HG03064 (cell line): ENCODE results near the gene BHLHE40.
"Not testable (repeated sequence)": the region's sequence is repeated elsewhere in the genome, so short reads cannot be mapped to it uniquely, and the experiment has no call there.

ENCODE experiments used
- ATAC-seq: cut with Tn5 transposase; IDR thresholded peaks from one replicate; pipeline ENCODE4 v1.9.1; 2021; ENCODE audit warnings: low read depth; ENCODE audit not compliant: unreplicated experiment

The BHLHE40 gene

DNA sequence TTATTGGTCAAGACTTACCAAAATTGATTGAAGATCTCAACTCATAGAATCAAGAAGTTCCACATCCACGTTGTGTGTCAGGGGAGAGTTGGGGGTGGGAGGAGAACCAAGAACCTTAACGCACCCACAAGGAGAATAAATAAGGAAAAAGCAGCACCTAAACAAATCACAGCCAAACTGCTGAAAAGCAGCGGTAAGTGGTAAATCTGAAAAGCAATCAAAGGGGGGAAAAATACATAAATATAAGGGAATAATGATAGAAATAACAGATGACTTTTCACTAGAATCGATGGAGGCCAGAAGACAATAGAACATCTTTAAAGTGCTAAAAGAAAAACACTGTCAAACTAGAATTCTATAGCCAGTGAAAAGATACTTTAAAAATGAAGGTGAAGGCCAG is 20.1 kb upstream of the BHLHE40 start:
- no peak for ATAC-seq

DNA sequence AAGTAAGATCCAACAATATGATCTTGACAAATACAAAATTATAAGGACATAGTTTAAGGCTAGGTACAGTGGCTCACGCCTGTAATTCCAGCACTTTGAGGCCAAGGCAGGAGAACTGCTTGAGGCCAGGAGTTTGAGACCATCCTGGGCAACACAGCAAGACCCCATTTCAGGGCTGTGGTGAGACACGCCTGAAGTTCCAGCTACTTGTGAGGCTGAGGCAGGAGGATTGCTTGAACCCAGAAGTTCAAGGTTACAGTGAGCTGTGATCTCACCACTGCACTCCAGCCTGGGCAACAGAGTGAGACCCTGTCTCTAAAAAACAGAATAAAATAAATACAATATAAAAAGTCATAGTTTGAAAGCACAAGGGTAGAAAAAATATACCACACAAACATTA is 17.4 kb upstream of the BHLHE40 start:
- ATAC-seq, result not testable (repeated sequence)

DNA sequence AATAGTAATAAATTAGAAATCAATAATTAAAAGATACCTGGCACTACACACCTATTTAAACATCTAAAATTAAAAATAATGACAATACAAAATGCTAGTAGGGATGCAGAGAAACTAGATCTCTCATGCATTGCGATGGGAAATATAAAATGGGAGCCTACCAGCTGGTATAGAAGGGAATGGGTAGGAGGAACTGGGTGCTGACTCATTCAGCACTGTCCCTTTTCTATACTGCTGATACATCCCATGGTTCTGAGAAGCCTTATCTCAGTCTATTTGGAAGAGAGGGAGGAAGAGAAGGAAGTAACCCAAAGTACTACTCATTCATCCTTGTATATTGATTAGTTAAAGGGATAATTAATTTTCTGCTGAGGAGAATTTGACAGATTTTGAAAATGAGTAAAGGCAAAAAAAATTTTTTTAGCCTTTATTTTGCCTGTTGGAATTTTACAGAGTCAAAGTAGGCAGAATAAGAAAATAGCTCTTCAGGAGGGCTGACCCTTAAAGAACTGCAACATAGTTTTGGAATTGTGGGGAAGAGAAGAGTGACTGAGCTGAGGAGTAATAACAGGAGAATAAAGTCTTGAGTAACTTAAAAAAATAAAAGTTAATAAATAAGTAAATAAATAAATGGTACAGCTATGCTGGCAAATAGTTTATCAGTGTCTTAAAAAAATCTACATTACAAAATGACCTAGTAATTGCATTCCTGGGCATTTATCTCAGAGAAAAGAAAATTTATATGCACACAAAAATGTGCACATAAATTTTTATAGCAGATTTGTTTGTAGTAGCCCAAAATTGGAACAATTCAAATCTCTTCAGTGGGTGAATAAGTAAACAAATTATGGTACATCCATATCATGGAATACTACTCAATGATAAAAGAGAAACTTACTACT is 15.3 kb upstream of the BHLHE40 start:
- ATAC-seq, result no peak

DNA sequence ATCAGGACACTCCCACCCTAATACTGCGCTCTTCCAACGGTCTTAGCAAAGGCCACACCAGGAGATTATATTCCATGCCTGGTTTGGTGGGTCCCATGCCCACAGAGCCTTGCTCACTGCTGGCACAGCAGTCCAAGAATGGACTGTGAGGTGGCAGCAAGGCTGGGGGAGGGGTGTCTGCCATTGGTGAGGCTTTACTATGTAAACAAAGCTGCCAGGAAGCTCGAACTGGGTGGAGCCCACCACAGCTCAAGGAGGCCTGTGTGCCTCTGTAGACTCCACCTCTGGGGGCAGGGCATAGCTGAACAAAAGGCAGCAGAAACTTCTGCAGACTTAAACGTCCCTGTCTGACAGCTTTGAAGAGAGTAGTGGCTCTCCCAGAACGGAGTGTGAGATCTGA is 13.2 kb upstream of the BHLHE40 start:
- ATAC-seq, result not testable (repeated sequence)

DNA sequence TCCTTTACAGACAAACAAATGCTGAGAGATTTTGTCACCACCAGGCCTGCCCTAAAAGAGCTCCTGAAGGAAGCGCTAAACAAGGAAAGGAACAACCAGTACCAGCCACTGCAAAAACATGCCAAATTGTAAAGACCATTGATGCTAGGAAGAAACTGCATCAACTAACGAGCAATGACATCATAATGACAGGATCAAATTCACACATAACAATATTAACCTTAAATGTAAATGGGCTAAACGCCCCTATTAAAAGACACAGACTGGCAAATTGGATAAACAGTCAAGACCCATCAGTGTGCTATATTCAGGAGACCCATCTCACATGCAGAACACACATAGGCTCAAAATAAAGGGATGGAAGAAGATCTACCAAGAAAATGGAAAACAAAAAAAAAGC is 11.6 kb upstream of the BHLHE40 start:
- not testable (repeated sequence) for ATAC-seq

DNA sequence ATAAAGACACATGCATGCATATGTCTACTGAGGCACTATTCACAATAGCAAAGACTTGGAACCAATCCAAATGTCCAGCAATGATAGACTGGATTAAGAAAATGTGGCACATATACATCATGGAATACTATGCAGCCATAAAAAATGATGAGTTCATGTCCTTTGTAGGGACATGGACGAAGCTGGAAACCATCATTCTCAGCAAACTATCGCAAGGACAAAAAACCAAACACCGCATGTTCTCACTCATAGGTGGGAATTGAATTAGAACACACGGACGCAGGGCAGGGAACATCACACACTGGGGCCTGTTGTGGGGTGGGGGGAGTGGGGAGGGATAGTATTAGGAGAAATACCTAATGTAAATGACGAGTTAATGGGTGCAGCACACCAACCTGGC is 7.8 kb upstream of the BHLHE40 start:
- not testable (repeated sequence) for ATAC-seq

DNA sequence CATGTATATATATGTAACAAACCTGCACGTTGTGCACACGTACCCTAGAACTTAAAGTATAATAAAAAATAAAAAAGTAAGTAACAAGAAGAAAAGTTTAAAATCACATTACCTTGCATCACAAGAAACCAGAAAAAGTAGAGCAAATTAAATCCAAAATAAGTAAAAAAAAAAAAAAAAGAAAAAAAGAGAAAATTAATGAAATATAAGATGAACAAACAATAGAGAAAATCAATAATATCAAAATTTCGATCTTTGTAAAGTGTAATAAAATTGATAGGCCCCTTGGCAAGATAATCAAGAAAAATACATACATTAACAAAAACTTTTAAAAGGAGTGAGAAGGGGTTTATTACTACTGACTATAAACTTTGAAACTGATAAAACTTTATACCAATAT is 7.4 kb upstream of the BHLHE40 start:
- ATAC-seq, result no peak

DNA sequence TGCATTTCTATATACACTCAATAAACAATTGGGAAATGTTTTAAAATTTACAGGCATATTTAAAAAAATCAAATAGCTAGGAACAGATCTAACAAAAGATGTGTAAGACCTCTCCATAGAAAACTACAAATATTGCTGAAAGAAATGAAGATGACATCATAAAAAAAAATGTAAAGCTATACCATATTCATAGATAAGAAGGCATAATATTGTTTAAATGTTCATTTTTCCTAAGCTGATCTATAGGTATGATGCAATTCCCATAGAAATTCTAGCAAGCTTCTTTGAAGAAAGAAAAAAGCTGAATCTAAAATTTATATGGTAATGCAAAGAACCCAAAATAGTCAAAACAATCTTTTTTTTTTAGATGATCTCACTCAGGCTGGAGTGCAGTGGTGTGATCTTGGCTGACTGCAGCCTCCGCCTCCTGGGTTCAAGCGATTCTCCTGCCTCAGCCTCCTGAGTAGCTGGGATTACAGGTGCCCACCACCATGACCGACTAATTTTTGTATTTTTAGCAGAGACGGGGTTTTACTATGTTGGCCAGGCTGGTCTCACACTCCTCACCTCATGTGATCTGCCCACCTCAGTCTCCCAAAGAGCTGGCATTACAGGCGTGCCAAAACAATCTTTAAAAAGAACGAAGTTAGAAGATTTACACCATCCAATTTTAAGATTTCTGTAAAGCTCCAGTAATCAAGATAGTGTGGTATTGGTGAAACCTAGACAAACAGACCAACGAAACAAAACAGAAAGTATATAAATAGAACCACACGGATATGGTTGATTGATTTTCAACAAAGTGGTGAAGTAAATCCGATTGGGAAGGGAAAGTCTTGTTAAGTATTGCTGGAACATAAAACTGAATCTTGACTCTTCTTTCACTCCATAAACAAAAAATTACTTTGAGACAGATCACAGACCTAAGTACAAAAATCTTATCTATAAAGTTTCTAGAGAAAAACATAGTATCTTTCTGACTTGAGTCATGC is 6.3 kb upstream of the BHLHE40 start:
- ATAC-seq, result peak; percentile 31

DNA sequence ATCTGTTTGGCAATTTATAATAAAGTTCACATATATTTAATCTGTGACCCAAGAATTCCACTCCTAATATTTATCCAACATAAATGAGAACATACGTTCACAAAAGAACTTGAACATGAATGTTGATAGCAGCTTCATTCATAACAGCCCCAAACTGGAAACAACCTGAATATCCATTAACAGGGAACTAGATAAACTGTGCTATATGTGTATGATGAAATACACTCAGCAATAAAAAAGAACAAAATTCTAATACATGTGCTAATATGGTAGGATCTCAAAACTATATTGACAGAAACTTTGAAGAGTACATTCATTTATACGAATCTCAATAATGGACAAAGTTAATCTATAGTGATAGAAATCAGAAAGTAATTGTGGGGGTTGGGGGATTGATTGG is 5.1 kb upstream of the BHLHE40 start:
- ATAC-seq, result no peak

DNA sequence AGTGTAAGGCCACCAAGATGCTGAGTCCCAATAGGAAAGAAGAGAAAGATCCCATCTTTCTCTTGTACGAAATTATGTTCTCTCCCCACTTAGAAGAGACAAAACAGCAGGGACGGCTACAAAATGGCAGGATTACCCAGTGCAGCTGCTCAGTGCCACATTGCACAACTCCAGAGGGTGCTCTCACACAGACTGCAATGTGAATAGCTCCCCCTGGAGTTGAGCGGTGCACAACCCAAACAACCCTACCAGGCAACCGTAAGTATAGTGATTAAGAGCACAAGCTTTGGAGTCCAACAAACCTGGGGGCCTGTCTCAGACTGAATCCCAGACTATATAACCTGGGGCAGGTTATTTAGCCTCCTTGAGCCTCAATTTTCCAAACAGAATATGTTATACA is 3.1 kb upstream of the BHLHE40 start:
- no peak for ATAC-seq

DNA sequence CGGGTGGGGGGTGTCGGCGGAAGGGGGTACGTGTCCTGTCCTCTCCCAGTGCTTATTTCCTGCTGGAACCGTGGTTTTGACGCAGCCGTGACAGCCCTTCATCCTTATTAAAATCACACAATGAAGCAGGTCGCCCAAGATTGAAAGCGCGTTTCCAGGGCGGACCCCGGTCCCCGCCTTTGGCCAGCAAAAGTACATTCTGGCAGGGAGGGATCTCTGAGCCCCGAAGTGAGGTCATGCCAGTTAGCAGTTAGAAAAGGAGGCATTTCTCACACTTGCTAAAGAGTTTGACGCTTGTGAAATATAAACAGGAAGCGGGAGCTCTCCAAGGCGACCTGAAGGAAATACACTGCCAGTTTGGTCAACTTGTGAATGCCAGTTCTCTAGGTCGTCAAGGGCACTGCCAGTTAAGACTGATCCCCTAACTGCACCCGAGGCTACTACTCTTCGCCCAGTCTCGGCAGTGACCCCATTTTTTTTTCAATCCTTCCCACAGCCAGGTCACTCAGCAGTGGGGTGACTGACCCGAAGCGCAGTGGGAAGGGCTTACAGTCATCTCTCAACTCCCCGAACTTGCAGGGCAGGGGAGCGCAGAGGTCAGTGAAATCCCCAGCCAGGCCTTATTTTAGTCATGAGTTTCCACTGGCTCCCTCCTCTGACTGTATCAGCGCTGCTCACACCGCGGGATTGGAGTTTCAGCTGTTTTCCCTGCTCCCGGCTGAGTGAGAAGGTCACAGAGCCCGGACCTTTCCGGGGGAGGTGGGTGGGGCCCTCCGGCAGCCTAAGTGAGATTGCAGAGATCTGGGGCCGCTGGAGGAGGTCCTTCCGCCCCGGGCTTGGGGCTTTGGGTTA is 2.0 kb upstream of the BHLHE40 start:
- ATAC-seq, result peak; percentile 35

DNA sequence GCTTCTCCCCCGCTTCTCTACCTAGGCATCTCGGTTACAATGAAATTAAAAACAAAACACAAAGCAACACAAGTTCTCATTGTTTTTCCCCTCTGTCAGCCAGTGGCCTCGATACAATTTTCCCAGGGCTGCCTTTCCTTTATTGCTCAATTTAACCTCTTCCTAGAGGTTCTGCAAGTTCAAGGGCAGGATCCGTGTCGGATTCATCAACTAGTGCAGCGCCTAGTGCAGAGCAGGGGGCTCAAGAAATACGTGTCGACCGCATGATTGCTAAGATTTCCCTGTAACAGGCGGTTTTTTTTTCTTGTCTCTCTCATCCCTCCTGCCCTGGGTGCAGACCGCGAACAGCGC is 1.4 kb upstream of the BHLHE40 start:
- ATAC-seq, result no peak

DNA sequence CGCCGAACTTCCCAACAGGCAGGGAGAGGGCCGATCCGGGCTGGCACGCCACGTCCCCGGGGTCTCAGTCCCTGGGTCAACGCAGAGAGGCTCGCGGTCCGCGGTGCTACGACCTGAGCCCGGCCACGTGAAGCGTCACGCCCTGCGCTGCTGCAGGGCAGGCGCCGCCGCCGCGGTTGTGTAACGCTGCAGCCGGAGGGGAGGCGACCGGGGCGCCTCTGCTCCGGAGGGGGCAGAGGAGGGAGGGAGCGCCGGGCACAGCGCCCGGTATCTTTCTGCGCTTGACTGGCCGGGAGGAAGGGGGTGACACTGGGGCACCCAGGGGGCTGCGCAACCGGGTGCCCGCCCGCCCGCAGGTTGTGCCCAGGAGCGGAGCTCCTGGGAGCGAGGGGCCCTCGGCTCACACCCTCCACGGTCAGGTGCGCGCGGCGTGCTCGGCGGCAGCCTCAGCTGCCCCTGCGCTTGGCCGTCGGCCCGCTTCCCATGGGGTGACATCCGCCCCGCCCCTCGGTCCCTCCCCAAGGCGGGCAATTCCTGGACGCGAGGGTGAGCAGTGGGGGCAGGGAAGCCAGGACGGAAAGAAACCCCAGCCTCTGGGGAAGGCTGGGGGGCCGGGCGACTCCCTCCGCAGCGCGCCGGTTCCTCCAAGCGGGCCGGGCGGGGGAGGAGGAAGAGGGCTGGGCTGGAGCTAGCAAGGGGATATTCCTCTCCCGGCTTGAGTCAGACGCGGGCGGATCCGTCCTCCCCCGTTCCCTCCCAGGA is 852 bp upstream of the BHLHE40 start:
- ATAC-seq, result peak; percentile 37

DNA sequence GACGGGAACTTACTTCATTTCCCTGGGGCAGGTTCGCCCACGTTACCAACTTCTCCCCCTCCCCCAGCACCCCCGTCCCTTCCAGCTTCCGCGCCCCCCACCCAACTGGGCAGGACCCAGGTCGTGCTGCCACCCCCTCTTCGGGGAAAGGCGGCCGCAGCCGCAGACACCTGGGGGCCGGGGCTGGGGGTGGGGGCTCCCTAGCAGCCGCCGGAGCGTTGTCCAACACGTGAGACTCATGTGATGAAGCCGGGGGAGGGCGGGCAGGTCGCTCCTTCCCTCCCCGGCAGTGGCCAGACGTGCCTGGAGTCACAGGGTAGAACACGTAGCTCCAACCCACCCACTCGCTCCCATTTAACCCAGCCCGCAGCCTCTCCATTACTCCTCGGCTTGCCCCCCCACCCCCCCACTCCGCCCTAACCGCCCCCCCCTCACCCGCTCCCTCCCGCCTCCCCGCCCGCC is 240 bp upstream of the BHLHE40 start:
- peak; percentile 35 for ATAC-seq

DNA sequence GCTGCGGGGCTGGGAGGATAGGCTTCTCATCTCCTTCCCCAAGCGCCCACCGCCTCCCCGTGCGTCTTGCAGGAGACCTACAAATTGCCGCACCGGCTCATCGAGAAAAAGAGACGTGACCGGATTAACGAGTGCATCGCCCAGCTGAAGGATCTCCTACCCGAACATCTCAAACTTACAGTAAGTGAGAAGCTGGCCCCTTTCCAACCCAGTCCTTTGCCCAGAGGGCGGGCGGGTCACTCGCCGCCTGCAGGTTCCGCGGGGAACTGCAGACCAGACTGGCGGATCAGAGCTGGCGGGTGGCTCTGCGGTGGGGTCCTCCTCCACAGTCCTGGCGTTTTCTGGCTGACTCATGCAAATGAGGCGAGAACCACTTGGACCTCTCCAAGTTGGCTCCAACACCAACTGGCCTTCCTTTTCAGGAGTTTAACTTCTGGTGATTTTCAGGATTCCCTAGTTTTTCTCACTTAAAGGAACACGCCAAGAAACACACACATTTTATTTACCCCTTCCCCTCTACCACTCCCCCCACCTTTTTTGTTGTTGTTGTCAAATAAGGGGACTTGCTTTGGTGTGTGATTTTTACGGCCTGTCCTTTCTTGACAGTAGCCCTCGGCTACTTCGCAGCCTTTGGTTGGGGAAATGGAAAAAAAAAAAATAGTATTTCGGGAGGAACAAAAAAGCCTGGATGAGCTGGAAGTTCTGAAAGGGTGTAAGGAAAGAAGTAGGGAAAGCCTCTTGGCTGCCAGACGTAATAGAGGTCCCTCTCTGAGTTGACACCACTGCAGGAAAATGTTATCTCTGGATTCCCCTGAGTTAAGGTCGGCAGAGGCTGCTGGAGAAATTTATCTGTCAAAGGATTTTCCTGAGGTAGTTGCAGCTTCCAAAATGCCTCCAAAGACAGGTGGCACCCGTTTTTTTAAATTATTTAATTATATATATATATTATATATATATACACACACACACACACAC is 1.3 kb downstream of the BHLHE40 start:
- ATAC-seq, result peak; percentile 14

DNA sequence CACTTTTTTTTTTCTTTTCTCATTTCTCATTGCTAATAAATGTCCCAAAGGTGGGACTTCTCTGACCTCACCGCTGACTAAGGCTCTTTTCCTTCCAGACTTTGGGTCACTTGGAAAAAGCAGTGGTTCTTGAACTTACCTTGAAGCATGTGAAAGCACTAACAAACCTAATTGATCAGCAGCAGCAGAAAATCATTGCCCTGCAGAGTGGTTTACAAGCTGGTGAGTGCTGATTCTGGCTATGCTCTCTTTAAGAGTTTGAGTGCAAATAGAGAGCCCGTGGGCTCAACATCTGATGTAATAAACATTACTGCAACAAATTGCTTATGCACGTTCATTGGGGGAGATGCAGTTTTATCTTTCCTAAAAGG is 2.0 kb downstream of the BHLHE40 start:
- no peak for ATAC-seq

DNA sequence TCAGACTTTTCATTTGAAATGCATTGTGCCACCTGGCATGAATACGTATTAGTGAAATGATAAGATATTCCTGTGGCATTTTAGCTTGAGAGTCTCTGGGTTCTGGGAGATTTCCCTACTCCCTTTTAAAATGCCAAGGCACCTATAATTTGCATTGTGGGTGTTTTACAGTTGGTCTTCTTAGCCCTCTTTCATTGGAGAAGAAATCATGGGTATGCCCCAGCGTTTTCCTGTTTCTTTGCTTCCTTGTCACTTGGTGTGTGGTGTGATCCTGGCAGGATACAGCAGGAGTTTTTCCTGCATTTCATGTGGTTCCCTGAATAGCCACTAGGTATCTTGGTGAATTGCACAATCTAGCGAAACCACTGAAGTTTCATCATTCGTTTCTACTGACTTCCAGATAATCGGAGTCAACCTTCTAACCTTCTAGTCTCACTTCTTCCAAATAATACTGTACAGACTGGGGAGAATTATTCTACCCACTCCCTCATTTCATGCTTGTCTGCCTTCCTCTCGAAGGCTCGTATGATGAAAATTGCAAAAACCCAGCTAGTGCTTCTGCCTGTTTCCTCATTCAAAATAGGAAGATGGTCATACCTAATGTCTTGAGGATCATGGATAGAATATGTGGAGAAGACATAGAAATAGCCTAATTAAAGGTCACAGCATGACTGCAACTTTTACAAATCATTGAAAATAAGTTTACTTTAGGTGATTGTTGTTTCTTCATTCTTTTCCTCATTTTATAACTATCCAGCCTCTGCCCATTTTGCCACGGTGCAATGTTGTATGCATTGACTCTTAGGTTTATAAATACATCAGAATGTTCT is 2.6 kb downstream of the BHLHE40 start:
- ATAC-seq, result no peak
